Activated T-helper 1 cell treated with anti-CD3 and anti-CD28 coated beads, Interleukin-12 subunit alpha, Interleukin-12 subunit beta, Interleukin-2, Interleukin-4 antibody, amounts not matched to agents 30 ng/mL and 10 ng/mL and 1 ng/mL, durations not matched to agents 14 hours and 24 hours and 36 hours (primary cell): Measurements from ENCODE around the gene SUSD6. TPM values are rescaled to one million over a fixed set of nuclear protein-coding genes. Genes with fewer than 3 reads are reported as not detected.

Experiments used
- DNase-seq: peaks from one replicate; pipeline ENCODE4 v3.0.0; 2021; ENCODE audit warnings: low spot score
- H3K27ac Mint-ChIP-seq: one replicate; pipeline ENCODE4 v1.8.0; 2021; ENCODE audit warnings: mild to moderate bottlenecking, mixed read lengths
- H3K27me3 Mint-ChIP-seq: one replicate; pipeline ENCODE4 v1.8.0; 2022; ENCODE audit warnings: mild to moderate bottlenecking, moderate library complexity, mixed read lengths; ENCODE audit not compliant: insufficient read depth
- H3K36me3 Mint-ChIP-seq: one replicate; pipeline ENCODE4 v1.8.0; 2021; ENCODE audit warnings: low read depth, mixed read lengths
- H3K4me1 Mint-ChIP-seq: one replicate; pipeline ENCODE4 v1.8.0; 2021; ENCODE audit warnings: low read depth, mixed read lengths
- H3K4me3 Mint-ChIP-seq: one replicate; pipeline ENCODE4 v1.8.0; 2021; ENCODE audit warnings: mild to moderate bottlenecking, moderate library complexity, mixed read lengths
- H3K9me3 Mint-ChIP-seq: one replicate; pipeline ENCODE4 v1.8.0; 2021; ENCODE audit warnings: mixed read lengths
- intact Hi-C: fragments of 100-400 bp; cut with micrococcal nuclease; formaldehyde crosslinking; loops from one replicate; pipeline ENCODE4 v1.15.1; 2024
- total RNA-seq: library from RNA; stranded (reverse); gene quantifications from 2 replicates; pipeline ENCODE4 v1.2.3, GENCODE V29; 2022

The SUSD6 gene
- total RNA-seq, 1 donor from 2014 or later, result 94.3 TPM

- peaks cover 50% of the 10 kb centered on the region for H3K36me3 Mint-ChIP-seq
Observed at GRCh38 chr14:69615496-69616407, 4.4 kb downstream of the SUSD6 start.

GRCh38 chr14:69616408-69616773, 5.0 kb downstream of the SUSD6 start:
- no peaks in the 10 kb centered on the region for H3K9me3 Mint-ChIP-seq
- H3K27me3 Mint-ChIP-seq, result no peaks in the 10 kb centered on the region
- peak overlapping the region; percentile 98 for H3K4me3 Mint-ChIP-seq
- peak overlapping the region; percentile 98 for H3K27ac Mint-ChIP-seq
- no peak for DNase-seq
- intact Hi-C loops, result loop anchor here (1.0 to 10.0 kb wide), 3 partner anchors 60 to 822 kb away; partner anchors contain the start of genes DCAF5 and ZFP36L1
- H3K4me1 Mint-ChIP-seq, result peaks cover 91% of the 10 kb centered on the region
- H3K36me3 Mint-ChIP-seq, result peaks cover 53% of the 10 kb centered on the region

More at GRCh38 chr14:69615496-69616407, 4.4 kb downstream of the SUSD6 start:
- Mint-ChIP-seq H3K27ac (peak overlapping the region; percentile 98), H3K4me1 (peaks cover 84% of the 10 kb centered on the region), H3K27me3 (no peaks in the 10 kb centered on the region), H3K4me3 (peak overlapping the region; percentile 98), H3K9me3 (no peaks in the 10 kb centered on the region)
- DNase-seq, result peak; percentile 50
- intact Hi-C loops, result loop anchor here (1.0 to 10.0 kb wide), 5 partner anchors 10 to 821 kb away; partner anchors contain the start of genes DCAF5 and ZFP36L1

GRCh38 chr14:69617796-69618195, 6.4 kb downstream of the SUSD6 start:
- no peaks in the 10 kb centered on the region for H3K9me3 Mint-ChIP-seq
- peak overlapping the region; percentile 98 for H3K4me3 Mint-ChIP-seq
- peak overlapping the region; percentile 88 for H3K27ac Mint-ChIP-seq
- no peaks in the 10 kb centered on the region for H3K27me3 Mint-ChIP-seq
- peaks cover 98% of the 10 kb centered on the region for H3K4me1 Mint-ChIP-seq
- no peak for DNase-seq
- intact Hi-C loops, result loop anchor here (10.0 kb wide), 2 partner anchors 463 to 823 kb away; partner anchors contain the start of genes DCAF5 and ZFP36L1
- peaks cover 50% of the 10 kb centered on the region for H3K36me3 Mint-ChIP-seq

GRCh38 chr14:69619012-69619411, 7.6 kb downstream of the SUSD6 start:
- DNase-seq, result no peak
- Mint-ChIP-seq H3K27me3 (no peaks in the 10 kb centered on the region), H3K4me3 (peak overlapping the region; percentile 64), H3K27ac (peak overlapping the region; percentile 88), H3K4me1 (peaks cover 97% of the 10 kb centered on the region), H3K36me3 (peaks cover 46% of the 10 kb centered on the region), H3K9me3 (no peaks in the 10 kb centered on the region)
- intact Hi-C loops, result loop anchor here (10.0 kb wide), 2 partner anchors 464 to 824 kb away; partner anchors contain the start of genes DCAF5 and ZFP36L1

GRCh38 chr14:69620211-69620611, 8.8 kb downstream of the SUSD6 start:
- Mint-ChIP-seq H3K36me3 (peaks cover 43% of the 10 kb centered on the region), H3K27ac (peak overlapping the region; percentile 87), H3K27me3 (no peaks in the 10 kb centered on the region), H3K4me3 (peak overlapping the region; percentile 63), H3K9me3 (no peaks in the 10 kb centered on the region), H3K4me1 (peaks cover 98% of the 10 kb centered on the region)
- intact Hi-C loops, result loop anchor here (2.0 kb wide), 1 partner anchor 1037 kb away; no protein-coding TSS in a partner anchor
- DNase-seq, result no peak

GRCh38 chr14:69620981-69621380, 9.6 kb downstream of the SUSD6 start:
- H3K36me3 Mint-ChIP-seq, result peaks cover 36% of the 10 kb centered on the region
- no peaks in the 10 kb centered on the region for H3K9me3 Mint-ChIP-seq
- H3K27ac Mint-ChIP-seq, result peak overlapping the region; percentile 87
- DNase-seq, result no peak
- intact Hi-C loops, result loop anchor here (2.0 kb wide), 1 partner anchor 1036 kb away; no protein-coding TSS in a partner anchor
- peaks cover 98% of the 10 kb centered on the region for H3K4me1 Mint-ChIP-seq
- no peaks in the 10 kb centered on the region for H3K27me3 Mint-ChIP-seq
- H3K4me3 Mint-ChIP-seq, result peak overlapping the region; percentile 63

GRCh38 chr14:69624136-69624535, 12.7 kb downstream of the SUSD6 start:
- Mint-ChIP-seq H3K9me3 (no peaks in the 10 kb centered on the region), H3K27ac (peak overlapping the region; percentile 69), H3K4me3 (peak overlapping the region; percentile 5), H3K4me1 (peaks cover 94% of the 10 kb centered on the region), H3K36me3 (peaks cover 27% of the 10 kb centered on the region), H3K27me3 (no peaks in the 10 kb centered on the region)
- intact Hi-C loops, result loop anchor here (2.0 kb wide), 2 partner anchors 13 to 53 kb away; partner anchors contain the start of gene SUSD6
- no peak for DNase-seq

- H3K4me1 Mint-ChIP-seq, result peaks cover 94% of the 10 kb centered on the region
- H3K27me3 Mint-ChIP-seq, result no peaks in the 10 kb centered on the region
- peak; percentile 75 for DNase-seq
- peaks cover 21% of the 10 kb centered on the region for H3K36me3 Mint-ChIP-seq
- peak overlapping the region; percentile 92 for H3K27ac Mint-ChIP-seq
- peak overlapping the region; percentile 76 for H3K4me3 Mint-ChIP-seq
- intact Hi-C loops, result loop anchor here (1.0 to 2.0 kb wide), 4 partner anchors 10 to 51 kb away; partner anchors contain the start of gene SUSD6
- H3K9me3 Mint-ChIP-seq, result no peaks in the 10 kb centered on the region
Observed at GRCh38 chr14:69625299-69626131, 14.1 kb downstream of the SUSD6 start.

GRCh38 chr14:69626132-69626500, 14.7 kb downstream of the SUSD6 start:
- H3K27me3 Mint-ChIP-seq, result no peaks in the 10 kb centered on the region
- H3K27ac Mint-ChIP-seq, result peak overlapping the region; percentile 92
- no peaks in the 10 kb centered on the region for H3K9me3 Mint-ChIP-seq
- DNase-seq, result no peak
- peaks cover 21% of the 10 kb centered on the region for H3K36me3 Mint-ChIP-seq
- peak overlapping the region; percentile 76 for H3K4me3 Mint-ChIP-seq
- intact Hi-C loops, result no loop called here
- H3K4me1 Mint-ChIP-seq, result peaks cover 93% of the 10 kb centered on the region

- intact Hi-C loops, result no loop called here
- Mint-ChIP-seq H3K27ac (peak overlapping the region; percentile 75), H3K36me3 (peaks cover 31% of the 10 kb centered on the region), H3K9me3 (no peaks in the 10 kb centered on the region), H3K27me3 (no peaks in the 10 kb centered on the region), H3K4me1 (peaks cover 94% of the 10 kb centered on the region), H3K4me3 (peak overlapping the region; percentile 51)
- no peak for DNase-seq
Observed at GRCh38 chr14:69629225-69630127, 18.1 kb downstream of the SUSD6 start.

GRCh38 chr14:69630360-69630759, 19.0 kb downstream of the SUSD6 start:
- peaks cover 94% of the 10 kb centered on the region for H3K4me1 Mint-ChIP-seq
- H3K36me3 Mint-ChIP-seq, result peaks cover 28% of the 10 kb centered on the region
- peak overlapping the region; percentile 82 for H3K27ac Mint-ChIP-seq
- no peaks in the 10 kb centered on the region for H3K9me3 Mint-ChIP-seq
- intact Hi-C loops, result no loop called here
- no peaks in the 10 kb centered on the region for H3K27me3 Mint-ChIP-seq
- no peak for DNase-seq
- H3K4me3 Mint-ChIP-seq, result peak overlapping the region; percentile 63

GRCh38 chr14:69631509-69631908, 20.1 kb downstream of the SUSD6 start:
- intact Hi-C loops, result no loop called here
- peaks cover 28% of the 10 kb centered on the region for H3K36me3 Mint-ChIP-seq
- peak overlapping the region; percentile 35 for H3K27ac Mint-ChIP-seq
- no peak overlapping the region for H3K4me3 Mint-ChIP-seq
- no peak for DNase-seq
- H3K4me1 Mint-ChIP-seq, result peaks cover 94% of the 10 kb centered on the region
- no peaks in the 10 kb centered on the region for H3K9me3 Mint-ChIP-seq
- no peaks in the 10 kb centered on the region for H3K27me3 Mint-ChIP-seq
